GM23248 (cell line): ENCODE data around the gene ARHGEF28. TPM values are rescaled to one million over a fixed set of nuclear protein-coding genes. Genes with fewer than 3 reads are reported as not detected.

ENCODE experiments used
- DNase-seq: peaks from one replicate; pipeline ENCODE4 v3.0.0-alpha.2; 2015
- H2AFZ ChIP-seq: fragments of 200-600 bp; sonication (generic); 2 replicates; pipeline ENCODE4 v1.6.1; 2016; ENCODE audit warnings: antibody characterized with exemption
- H3F3A ChIP-seq: fragments of 200-600 bp; sonication (generic); 2 replicates; pipeline ENCODE4 v1.6.1; 2016; ENCODE audit warnings: mild to moderate bottlenecking, antibody characterized with exemption, mixed run types; ENCODE audit not compliant: insufficient read depth
- H3K27ac ChIP-seq: fragments of 200-600 bp; sonication (generic); 2 replicates; pipeline ENCODE4 v1.5.1; 2016; ENCODE audit warnings: mild to moderate bottlenecking
- H3K27me3 ChIP-seq: fragments of 200-600 bp; sonication (generic); replicated peaks from 2 replicates; pipeline ENCODE4 v1.6.1; 2016; ENCODE audit warnings: mild to moderate bottlenecking; ENCODE audit not compliant: insufficient read depth
- H3K36me3 ChIP-seq: fragments of 200-600 bp; sonication (generic); 2 replicates; pipeline ENCODE4 v1.6.1; 2016; ENCODE audit warnings: low read depth, mild to moderate bottlenecking
- H3K4me1 ChIP-seq: fragments of 200-600 bp; sonication (generic); 2 replicates; pipeline ENCODE4 v1.6.1; 2016; ENCODE audit warnings: mild to moderate bottlenecking; ENCODE audit not compliant: insufficient read depth
- H3K4me2 ChIP-seq: fragments of 200-600 bp; sonication (generic); one replicate; pipeline ENCODE4 v1.6.1; 2016; ENCODE audit warnings: mild to moderate bottlenecking; ENCODE audit not compliant: unreplicated experiment
- H3K4me3 ChIP-seq: fragments of 200-600 bp; sonication (generic); 2 replicates; pipeline ENCODE4 v1.5.1; 2016; ENCODE audit warnings: mild to moderate bottlenecking
- H3K79me2 ChIP-seq: fragments of 200-600 bp; sonication (generic); 2 replicates; pipeline ENCODE4 v1.6.1; 2016; ENCODE audit warnings: mild to moderate bottlenecking; ENCODE audit not compliant: insufficient read depth
- H3K9ac ChIP-seq: fragments of 200-600 bp; sonication (generic); 2 replicates; pipeline ENCODE4 v1.6.1; 2016; ENCODE audit warnings: mild to moderate bottlenecking
- H3K9me2 ChIP-seq: fragments of 200-600 bp; sonication (generic); 2 replicates; pipeline ENCODE4 v1.6.1; 2016; ENCODE audit warnings: mixed run types, mild to moderate bottlenecking, moderate library complexity; ENCODE audit not compliant: insufficient read depth
- H3K9me3 ChIP-seq: fragments of 200-600 bp; sonication (generic); one replicate; pipeline ENCODE4 v1.6.1; 2017; ENCODE audit warnings: low read depth
- H4K20me1 ChIP-seq: fragments of 200-600 bp; sonication (generic); 2 replicates; pipeline ENCODE4 v1.6.0; 2016; ENCODE audit not compliant: insufficient read depth
- EZH2 ChIP-seq: fragments of 200-600 bp; sonication (generic); IDR thresholded peaks from 2 replicates; pipeline ENCODE4 v1.6.1; 2018; ENCODE audit warnings: antibody characterized with exemption, mild to moderate bottlenecking; ENCODE audit not compliant: insufficient read depth, poor library complexity, severe bottlenecking
- EZH2phosphoT487 ChIP-seq: fragments of 200-600 bp; sonication (generic); IDR thresholded peaks from 2 replicates; pipeline ENCODE4 v1.6.1; 2018; ENCODE audit warnings: antibody characterized with exemption, moderate library complexity, mild to moderate bottlenecking, low read depth; ENCODE audit not compliant: insufficient read depth
- WGBS, 2 experiments: methylation state at CpG; one replicate each; pipeline ENCODE4 v1.1.6; 2015 to 2017; ENCODE audit warnings: low lambda C conversion rate in 2 of 2, low coverage in 1 of 2; ENCODE audit errors: missing lambda C conversion rate in 2 of 2; 5-methylcytosine and 5-hydroxymethylcytosine counted together
- in situ Hi-C: fragments of 300-500 bp; cut with MboI; formaldehyde crosslinking; loops from 2 replicates; pipeline ENCODE4 v1.15.0; 2020
- polyA plus RNA-seq: library from polyadenylated mRNA; unstranded; fragments of >200 nt; fragmentation: Nextera tagmentation; extraction: Ambion mirVana; gene quantifications from 2 replicates; pipeline ENCODE4 v1.2.1, GENCODE V29; 2016
- total RNA-seq: library from RNA; depleted of rRNA; stranded (reverse); fragments of >200 nt; shearing (Covaris generic); gene quantifications from 2 replicates; pipeline ENCODE4 v1.2.3, GENCODE V29; 2014

Gene ARHGEF28
- total and polyA plus RNA-seq, 2 experiments from 2014 or later = 5.0 to 9.6 TPM

DNA sequence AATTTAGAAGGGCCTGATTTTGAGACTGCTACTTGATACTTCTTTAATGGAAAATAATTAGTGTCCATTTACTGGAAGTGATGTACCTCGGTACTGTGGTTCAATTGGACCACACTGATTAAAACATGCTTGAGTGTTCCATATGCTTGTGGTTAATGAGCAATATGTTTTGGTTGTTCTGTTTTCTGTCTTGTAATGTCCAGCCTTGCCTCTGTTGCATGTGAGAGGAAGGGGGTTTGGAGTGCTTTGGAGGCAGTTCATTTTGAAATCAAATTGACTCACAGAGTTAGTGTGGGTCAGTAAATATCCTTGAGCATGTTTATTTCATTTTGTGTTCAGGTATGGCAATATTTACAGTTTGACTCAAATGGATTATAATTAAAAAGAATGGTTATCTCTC is 334.4 kb downstream of the ARHGEF28 start:
- Histone ChIP-seq H3K9me3 (no peaks in the 10 kb centered on the region), H3K4me2 (no peak overlapping the region), H3K27ac (no peak overlapping the region), H3K9me2 (no peaks in the 10 kb centered on the region; the same call in none of the 2 replicates), H3K4me1 (no peaks in the 10 kb centered on the region), H3K36me3 (no peaks in the 10 kb centered on the region), H3K4me3 (no peak overlapping the region), H3K27me3 (no peaks in the 10 kb centered on the region), H2AFZ (no peak overlapping the region), H3K9ac (no peak overlapping the region), H4K20me1 (no peaks in the 10 kb centered on the region), H3F3A (no peaks in the 10 kb centered on the region), H3K79me2 (no peaks in the 10 kb centered on the region)
- no peak for DNase-seq
- no peak for TF ChIP-seq EZH2phosphoT487
- no peak for TF ChIP-seq EZH2
- in situ Hi-C loops = no loop called here
- WGBS, 2 experiments = 60 to 71% methylated on average over 1 of the region's 1 CpG

- 73% methylated on average over 8 of the region's 8 CpGs for WGBS, 2 experiments
Observed at GRCh38 chr5:73962801-73963425, 336.9 kb downstream of the ARHGEF28 start.

GRCh38 chr5:73964352-73964865 is 338.4 kb downstream of the ARHGEF28 start:
- no peak for DNase-seq
- no peaks in the 10 kb centered on the region for H3K9me3 ChIP-seq

More at GRCh38 chr5:73962801-73963425, 336.9 kb downstream of the ARHGEF28 start:
- Histone ChIP-seq H3K9ac (no peak overlapping the region), H3K4me3 (no peak overlapping the region), H3K4me2 (no peak overlapping the region), H3K27ac (no peak overlapping the region), H4K20me1 (no peaks in the 10 kb centered on the region), H3F3A (no peaks in the 10 kb centered on the region), H3K36me3 (no peaks in the 10 kb centered on the region), H2AFZ (no peak overlapping the region), H3K79me2 (no peaks in the 10 kb centered on the region), H3K9me2 (no peaks in the 10 kb centered on the region; the same call in none of the 2 replicates), H3K9me3 (no peaks in the 10 kb centered on the region), H3K27me3 (no peaks in the 10 kb centered on the region), H3K4me1 (no peaks in the 10 kb centered on the region)
- no peak for DNase-seq
- in situ Hi-C loops = no loop called here
- TF ChIP-seq EZH2 (no peak), EZH2phosphoT487 (no peak)

DNA sequence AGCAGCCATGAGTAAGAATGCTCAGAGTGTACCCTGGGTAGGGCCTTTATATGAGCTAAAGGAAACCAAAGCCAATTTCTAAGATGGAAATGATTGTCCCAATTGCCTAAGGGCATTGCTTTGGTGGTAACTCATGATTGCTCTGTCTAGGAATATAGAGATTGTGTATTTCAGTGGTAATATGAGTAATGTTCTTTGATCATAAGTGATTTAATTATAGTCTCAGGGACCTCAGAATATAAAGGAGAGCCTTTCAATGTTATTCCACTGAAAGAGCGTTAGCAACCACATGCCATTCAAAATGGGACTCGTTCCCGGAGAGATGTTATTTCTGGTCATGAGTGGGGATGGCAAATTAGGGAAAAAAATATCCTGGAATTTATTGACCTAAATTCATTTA is 340.5 kb downstream of the ARHGEF28 start:
- no peak overlapping the region for H3K4me3 ChIP-seq
- in situ Hi-C loops = no loop called here
- peaks cover 9% of the 10 kb centered on the region; the same call in 1 of the 2 replicates for H3F3A ChIP-seq
- no peak overlapping the region for H3K9ac ChIP-seq
- 61 to 63% methylated on average over 3 of the region's 3 CpGs for WGBS, 2 experiments
- H3K9me3 ChIP-seq = no peaks in the 10 kb centered on the region
- no peaks in the 10 kb centered on the region for H3K36me3 ChIP-seq
- H3K27me3 ChIP-seq = no peaks in the 10 kb centered on the region
- H3K27ac ChIP-seq = no peak overlapping the region
- peaks cover 12% of the 10 kb centered on the region for H3K4me1 ChIP-seq
- H3K4me2 ChIP-seq = no peak overlapping the region
- DNase-seq = peak; percentile 29
- H2AFZ ChIP-seq = no peak overlapping the region
- no peaks in the 10 kb centered on the region for H4K20me1 ChIP-seq
- TF ChIP-seq EZH2phosphoT487 (no peak), EZH2 (no peak)
- H3K79me2 ChIP-seq = no peaks in the 10 kb centered on the region
- no peaks in the 10 kb centered on the region; the same call in 1 of the 2 replicates for H3K9me2 ChIP-seq

More at GRCh38 chr5:73964352-73964865, 338.4 kb downstream of the ARHGEF28 start:
- no peak overlapping the region for H3K4me3 ChIP-seq
- no peaks in the 10 kb centered on the region; the same call in none of the 2 replicates for H3K9me2 ChIP-seq
- in situ Hi-C loops = no loop called here
- peaks cover 12% of the 10 kb centered on the region for H3K4me1 ChIP-seq
- no peak overlapping the region for H2AFZ ChIP-seq
- no peak overlapping the region for H3K9ac ChIP-seq
- TF ChIP-seq EZH2phosphoT487 (no peak), EZH2 (no peak)
- H3F3A ChIP-seq = peaks cover 9% of the 10 kb centered on the region; the same call in 1 of the 2 replicates
- no peak overlapping the region for H3K27ac ChIP-seq
- no peaks in the 10 kb centered on the region for H3K36me3 ChIP-seq
- H3K79me2 ChIP-seq = no peaks in the 10 kb centered on the region
- 51 to 56% methylated on average over 3 of the region's 3 CpGs for WGBS, 2 experiments
- no peaks in the 10 kb centered on the region for H4K20me1 ChIP-seq
- H3K4me2 ChIP-seq = no peak overlapping the region
- no peaks in the 10 kb centered on the region for H3K27me3 ChIP-seq
